Stimulated activated CD8-positive, alpha-beta memory T cell treated with anti-CD3 and anti-CD28 coated beads, Interleukin-2, amount 100 ng/mL, for 48 hours (primary cell): Measurements from ENCODE around the gene ZNF185.

Source experiments
- DNase-seq, 2 donors: peaks; one replicate each; pipeline ENCODE4 v3.0.0-alpha.2; 2020; ENCODE audit warnings: low read depth in 2 of 2

The ZNF185 gene

DNA sequence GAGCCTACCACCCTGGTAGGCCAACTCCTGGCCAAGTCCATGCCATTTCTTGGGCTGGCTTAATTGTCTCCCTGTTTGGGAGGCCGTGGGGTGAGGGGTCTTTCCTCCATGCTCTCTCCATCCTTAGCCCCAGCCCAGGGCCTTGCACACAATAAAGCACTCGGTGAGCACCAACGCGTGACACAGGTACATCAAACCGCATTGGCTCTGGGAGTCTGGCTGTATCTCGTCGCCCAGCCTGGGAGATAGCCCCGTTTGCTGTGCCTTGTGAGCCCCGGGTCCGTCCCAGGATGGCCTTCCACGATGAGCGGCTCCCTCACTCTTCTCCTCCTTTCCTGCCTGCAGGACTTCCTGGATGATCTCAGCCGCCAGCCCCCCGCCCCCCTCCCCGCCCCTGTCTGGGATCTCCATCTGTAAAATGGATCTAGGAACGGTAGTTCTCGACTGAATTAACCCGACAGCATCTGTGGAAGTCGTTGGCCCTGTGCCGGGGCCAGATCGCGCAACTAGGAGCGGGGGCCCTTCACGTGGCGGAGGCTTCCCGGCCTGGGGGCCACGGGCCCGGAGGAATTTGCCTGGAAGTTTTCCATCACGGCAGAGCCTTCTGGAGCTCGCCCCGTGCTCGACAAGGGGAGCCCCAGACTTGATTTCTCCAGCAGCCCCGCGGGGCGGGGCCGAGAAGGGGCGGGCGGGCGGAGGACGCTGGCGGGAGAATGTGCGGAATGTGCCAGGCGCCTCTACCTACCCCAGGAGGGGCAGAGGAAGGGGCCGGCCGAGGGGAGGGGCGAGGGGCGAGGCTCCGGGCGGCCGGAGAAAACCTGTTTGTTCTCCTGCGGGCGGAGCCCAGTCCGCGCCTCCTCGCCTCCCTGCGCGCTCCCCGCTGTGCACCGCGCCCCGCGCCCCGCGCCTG is at the start of gene ZNF185:
TSS of gene ZNF185 (plus strand) at position 846 of the 910 bp plus-strand sequence. CDS start 16,423 bp downstream, outside the sequence.
- DNase-seq = no peak

GRCh38 chrX:152850465-152850864 is 47.4 kb upstream of the ZNF185 start:
- DNase-seq = no peak

DNA sequence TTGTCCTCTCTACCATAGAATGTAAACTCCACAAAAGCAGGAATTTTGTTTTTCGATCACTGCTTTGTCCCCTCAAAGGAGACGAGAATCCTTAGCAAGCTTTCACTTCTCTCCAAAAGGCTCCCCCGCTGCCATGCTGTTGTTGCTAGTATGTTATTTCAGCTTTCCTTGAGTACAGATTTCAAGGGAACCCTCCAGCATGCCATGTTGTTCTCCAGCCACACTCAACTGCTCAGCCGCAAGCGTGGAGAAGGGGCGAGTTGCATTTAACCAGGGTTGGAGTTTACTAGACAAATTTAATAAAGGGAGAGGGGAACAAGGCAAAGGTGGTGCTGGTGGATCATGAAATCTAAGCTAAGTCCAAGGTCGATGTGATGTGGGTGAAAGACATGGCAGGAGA is 43.9 kb upstream of the ZNF185 start:
- no peak for DNase-seq

DNA sequence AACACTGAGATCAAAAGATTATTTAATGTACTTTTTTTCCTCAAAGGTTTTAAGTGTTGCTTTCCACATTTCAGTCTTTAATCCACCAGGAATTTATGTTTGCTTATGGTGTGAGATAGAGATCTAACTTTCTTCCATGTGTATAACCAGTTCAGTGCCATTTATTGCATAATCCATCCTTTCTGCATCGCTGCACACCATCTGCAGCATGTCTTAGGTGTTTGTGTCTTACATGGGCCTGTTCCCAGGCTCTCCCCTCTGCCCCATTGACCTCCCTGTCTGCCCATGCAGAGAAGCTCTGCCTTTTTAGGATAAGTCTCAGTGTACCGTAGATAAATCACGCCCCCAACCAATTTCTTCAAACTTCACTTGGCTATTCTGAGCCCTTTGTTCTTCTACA is 36.8 kb upstream of the ZNF185 start:
- no peak for DNase-seq

DNA sequence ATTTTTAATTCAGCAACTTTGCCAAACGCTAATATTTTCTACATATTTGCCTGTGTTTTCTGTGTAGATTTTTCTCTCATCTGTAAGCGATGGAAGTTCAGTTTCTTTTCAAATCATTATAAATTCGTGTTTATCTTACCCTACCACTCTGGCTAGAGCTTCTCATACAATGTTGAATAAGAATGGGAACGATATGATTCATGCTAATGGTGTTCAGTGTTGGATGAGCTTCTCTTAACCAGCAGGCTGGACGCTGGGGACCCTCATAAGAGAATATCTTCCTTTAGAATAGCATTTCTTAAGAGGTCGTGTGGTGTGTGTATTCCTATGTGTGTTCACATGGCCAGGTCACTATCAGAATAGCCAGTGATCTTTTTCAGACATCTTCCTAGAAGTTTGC is 36.0 kb upstream of the ZNF185 start:
- DNase-seq = no peak

DNA sequence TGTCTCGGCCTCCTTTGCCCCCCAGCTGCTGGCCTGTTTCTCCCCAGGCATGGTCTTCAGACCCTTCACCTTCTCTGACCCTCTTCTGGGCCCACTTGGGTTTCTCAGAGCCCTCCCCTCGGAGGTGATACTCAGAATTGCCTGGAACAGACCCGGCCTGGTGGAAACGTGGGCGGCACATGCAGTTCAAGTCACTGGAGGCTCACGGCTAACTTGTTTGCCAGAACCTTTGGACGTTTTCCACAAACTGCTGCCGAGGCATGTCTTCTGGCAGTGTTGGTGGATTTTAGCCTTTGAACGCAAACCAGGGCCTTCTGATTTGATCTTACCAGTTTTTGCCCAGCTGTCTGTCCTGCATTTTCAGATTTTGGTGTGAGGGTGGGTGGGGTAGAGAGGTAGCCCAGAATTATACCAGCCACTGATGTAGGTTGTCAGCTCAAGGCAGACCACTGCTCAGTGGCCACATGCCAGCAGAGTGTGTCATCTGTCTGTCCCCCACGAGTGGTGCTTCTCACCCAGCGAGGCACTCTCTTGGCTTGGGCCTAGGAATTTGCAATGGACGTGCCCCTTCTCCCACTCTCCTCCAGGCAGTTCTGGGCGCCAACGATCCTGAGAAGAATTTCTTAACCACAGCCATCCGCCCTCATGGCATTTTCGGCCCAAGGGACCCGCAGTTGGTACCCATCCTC is 32.5 kb upstream of the ZNF185 start:
- DNase-seq = no peak

- no peak for DNase-seq
These were observed 31.5 kb upstream of the ZNF185 start for GRCh38 chrX:152866386-152866785.

DNA sequence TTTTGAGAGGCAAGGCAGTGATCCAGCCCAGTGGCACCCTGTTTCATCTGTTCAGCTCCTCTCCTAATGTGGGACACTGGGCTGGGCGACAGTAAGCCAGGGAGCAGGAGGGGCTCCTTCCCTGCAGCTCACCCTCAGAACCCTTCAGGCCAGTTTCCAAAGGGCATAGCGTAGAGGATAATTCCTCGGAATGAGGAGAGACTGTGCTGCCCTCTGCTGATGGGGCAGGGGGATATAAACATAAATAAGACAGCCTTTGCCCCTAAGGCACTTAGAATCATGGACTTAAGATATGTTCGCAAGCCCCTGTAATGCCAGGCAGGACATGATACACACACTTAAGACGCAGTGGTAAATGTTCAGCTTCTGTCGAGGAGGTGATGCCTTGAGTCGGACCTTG is 27.9 kb upstream of the ZNF185 start:
- no peak for DNase-seq

DNA sequence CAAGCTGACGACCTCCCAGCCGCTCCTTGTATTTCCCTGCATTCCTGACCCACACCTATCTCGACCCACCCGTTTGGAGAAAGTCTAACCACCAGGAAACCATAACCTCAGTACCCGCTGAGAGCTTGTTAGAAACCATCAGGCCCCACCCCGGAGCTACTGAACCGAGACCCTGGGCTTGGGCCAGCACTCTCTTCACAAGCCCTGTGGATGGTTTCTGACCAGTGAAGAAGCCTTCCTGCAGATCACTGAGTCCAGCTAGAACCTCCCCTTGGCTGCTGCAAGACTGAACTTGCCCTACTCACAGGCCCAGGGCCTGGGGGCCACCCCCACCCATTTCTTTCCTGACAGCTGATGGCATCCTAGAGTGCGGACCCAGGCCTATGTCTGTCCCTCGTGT is 26.6 kb upstream of the ZNF185 start:
- DNase-seq = no peak

DNA sequence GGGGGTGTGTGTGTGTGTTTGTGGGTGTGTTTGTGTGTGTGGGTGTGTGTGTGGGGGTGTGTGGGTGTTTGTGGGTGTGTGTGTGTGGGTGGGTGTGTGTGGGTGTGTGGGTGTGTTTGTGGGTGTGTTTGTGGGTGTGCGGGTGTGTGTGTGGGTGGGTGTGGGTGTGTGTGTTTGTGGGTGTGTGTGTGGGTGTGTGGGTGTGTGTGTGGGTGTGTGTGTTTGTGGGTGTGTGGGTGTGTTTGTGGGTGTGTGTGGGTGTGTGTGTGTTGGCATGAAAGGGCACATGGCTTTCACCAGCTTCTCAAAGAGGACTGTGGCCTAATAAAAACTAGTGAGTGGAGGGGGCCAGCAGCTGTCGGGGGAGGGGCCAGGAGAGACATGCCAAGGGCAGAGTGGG is 25.3 kb upstream of the ZNF185 start:
- DNase-seq = no peak

DNA sequence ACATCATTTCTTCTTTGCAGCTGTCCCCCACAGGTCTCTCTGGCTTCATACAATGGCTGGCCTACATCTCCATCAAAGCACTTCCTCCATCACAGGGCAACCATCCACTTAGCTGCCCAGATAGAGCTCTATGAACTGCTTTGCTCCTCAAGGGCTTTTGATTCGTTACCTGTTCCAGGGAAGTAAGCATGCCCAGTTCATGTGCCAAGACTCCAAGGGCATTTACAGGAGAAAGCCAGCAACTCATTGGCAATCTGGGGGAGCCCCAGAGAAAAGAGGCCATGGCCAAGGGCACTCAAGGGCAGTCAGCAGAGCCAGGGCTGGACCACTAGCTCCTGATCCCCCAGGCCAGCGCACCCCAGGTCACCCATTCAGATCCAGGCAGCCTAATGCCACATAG is 24.5 kb upstream of the ZNF185 start:
- DNase-seq = no peak

DNA sequence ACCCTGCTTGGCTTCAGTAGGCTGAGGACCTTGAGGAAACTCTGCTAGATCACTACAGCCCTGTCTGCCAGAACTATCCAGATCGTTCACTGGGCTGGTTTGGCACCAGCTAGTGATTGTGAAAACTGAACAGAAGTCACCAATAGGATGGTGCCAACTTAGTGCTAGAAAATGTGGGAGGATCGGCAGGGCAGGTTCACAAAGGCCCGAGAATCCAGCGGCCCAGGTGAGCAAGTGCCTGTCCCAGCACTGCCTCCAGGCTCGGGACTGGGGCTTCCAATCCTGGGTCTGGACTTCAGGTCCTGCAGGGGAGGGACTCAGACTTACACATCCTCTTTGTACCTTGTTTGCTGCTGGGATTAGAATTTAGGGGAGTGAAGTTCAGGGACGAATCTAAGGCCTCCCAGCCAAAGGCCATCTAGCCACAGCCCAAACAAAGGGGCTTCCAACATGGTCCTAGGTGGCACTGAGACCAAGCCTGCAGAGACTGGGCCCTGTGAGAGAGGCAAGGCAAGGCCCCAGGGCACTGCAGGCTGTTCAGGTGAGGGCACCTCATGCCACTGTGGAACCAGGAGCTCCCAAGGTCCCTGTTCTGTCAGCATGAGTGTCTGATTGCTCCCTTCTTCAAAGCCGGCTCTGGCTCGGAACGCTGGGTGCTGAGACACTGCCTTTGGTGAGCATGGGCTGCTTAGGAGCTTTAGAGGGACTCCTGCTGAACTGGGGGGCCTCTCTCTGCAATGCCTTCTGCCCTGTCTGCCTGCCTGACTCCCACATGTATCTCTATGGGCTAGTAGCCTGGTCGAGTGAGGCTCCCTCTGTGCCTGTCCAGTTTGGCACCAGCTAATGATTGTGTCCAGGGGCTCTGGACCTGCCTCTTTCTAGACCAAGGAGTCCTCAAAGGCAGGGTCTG is 20.7 kb upstream of the ZNF185 start:
- no peak for DNase-seq

DNA sequence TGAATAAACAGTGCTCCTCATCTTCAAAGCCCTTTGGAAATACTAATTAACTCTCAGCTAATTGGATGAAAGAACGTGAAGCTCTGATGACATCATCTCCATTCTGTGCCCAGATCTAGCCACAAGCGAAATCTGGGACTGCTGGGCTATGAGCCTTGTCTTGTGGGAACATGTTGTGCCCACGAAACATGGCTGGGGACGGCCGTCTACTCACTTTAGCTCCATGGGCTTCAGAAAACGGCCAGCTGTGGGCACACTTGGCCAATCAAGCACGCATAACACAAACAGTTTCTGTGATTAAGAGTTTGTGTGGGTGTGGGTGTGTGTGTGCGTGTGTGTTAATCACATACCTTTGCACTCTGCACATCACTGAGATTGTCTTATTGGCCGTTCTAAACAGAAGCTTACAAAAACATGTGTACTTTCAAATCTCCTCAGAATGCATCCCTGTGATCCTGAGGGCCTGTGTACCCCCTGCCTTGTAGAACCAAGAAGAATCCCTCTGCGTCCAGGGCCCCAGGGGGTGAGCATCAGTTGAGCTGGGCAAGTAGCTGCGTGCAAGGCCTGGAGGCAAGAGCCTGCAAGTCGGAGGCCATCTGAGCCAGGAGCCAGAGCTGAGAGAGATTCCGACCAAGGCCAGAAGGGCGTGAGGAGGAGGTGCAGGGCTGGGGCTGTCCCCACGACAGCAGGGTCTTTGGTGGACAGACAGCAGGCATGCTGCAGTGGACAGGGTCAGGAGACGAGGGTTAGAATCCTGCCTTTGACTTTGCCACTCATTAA is 18.7 kb upstream of the ZNF185 start:
- no peak for DNase-seq

DNA sequence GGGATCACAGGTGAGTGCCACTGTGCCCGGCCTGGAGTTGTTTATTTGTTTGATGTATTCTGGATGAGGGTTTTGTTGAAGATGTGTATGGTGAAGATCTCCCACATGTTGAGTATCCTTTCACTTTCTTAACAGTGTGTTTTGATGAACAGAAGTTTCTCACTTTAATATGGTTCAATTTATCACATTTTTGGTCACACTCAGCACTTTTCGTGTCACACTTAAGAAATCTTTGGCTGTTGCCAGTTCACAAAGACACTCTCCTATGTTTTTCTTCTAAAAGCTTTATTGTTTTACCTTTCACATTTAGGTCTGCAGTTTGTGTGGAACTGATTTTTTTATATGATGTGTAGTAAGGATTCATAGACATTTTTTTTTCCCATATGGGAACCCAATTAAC is 16.6 kb upstream of the ZNF185 start:
- no peak for DNase-seq

- DNase-seq = no peak
These were observed 13.7 kb upstream of the ZNF185 start for GRCh38 chrX:152884171-152884570.

DNA sequence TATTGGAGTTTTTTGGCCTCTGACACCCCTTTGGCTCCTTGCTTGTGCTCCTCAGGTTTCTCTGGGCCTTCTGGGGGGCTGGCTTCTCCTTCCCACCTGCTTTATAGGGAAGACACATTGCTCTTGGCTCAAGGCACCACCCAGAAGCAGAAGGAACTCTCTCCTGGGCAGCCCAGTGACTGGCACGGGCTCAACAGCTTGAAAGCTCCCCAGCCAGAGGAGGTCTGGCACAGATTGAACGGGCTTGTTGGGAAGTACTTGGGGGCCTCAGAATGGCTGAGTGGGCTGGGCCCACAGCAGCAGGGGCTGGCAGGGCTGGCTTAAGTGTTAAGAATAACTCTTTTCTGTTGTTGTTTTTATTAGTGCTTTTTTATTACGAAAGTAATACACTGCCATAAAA is 11.2 kb upstream of the ZNF185 start:
- DNase-seq = no peak

DNA sequence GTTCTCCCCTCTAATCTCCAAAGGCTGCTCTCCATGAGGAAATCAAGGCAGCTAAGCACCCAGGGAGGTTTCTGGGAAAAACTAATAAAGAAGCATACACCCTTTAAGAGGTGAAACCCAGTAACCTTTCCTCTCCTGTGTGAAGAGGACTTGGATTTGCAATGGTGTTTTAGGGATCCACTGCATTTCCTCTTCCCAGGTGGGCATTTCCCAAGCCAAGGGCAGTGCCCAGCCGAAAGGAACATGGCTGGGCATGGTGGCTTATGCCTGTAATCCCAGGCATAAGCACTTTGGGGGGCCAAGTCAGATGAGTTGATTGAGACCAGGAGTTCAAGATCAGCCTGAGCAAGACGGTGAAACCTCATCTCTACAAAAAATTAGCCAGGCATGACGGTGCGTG is 5.4 kb upstream of the ZNF185 start:
- no peak for DNase-seq

DNA sequence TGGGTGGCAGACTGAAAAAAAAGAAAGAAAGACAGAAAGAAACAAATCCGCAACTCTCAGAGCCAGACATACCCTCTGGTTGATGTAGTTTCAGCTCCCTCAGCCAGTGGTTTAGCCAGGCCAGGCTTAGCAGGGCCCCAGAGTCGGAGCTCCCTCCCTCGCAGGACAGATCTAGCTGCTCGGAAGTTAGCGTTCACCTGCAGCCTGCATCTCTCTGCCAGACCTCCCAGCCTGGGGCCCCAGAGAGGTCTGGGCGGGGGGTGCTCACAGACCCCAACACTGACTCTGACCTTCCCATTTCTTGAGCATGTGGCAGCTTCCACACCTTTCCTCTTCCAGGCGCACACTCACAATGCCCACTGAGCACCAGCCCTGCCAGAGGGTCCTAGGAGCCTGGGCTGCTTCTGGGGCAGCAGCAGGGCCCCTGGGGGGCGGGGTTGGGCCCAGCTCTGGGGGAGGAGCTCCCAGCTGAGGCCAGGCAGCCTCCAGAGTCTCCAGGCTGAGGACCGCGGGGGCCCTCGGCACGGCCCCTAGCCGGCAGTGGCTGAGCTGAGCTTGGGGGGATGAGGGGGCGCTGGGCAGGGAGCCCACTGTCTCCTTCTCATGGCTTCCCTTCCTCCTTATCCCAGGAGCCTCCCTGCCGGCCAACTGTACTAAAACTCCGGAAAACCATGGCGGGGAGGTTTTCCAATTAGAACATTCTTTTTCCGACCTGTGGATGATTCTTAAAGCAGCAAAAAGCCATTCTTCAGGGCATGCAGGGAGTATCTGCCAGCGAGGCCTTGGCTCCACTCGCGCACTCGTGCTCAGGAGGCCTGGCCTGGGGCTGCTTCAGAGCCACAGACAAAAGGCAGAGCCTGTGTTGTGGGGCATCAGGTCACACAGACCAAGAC is 4.6 kb upstream of the ZNF185 start:
- DNase-seq = no peak

GRCh38 chrX:152893980-152894610 is 3.8 kb upstream of the ZNF185 start:
- no peak for DNase-seq

DNA sequence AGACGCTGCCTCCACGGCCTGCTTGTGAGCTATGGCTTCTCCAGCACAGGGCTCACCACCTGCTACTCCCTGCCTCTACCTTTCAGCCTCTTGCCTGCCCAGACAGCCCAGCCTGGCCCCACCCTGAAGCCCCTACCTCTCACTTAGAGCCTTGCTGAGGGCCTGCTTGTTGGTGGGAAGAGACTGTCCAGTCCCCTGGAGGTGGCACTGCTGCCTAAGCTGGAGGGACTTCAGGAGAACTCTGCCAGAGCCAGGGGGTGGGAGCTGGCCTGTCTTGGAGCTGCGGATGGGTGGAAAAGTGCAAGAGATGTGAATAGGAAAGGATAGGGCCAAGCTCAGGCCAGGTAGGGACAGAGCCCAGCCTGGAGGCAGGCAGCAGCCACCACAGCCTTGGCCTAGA is 2.7 kb upstream of the ZNF185 start:
- DNase-seq = no peak
